ENCODE measurements around the gene MFAP2.

The MFAP2 gene

GRCh38 chr1:16998589-16998988 lies 18.2 kb upstream of the MFAP2 start:
- DNase-seq, result no peak
- in situ Hi-C loops (cut with HindIII; ENCODE audit: low pct_ligation_motif_present, low sequenced_read_pairs), result no loop called here
- Histone ChIP-seq H3K27me3 (replicated peaks) (no peaks in the 10 kb centered on the region), H3K27ac (no peak overlapping the region), H3K36me3 (replicated peaks) (peaks cover 38% of the 10 kb centered on the region), H3K4me3 (ENCODE audit: low read depth, low read length) (no peak overlapping the region)
- TF ChIP-seq CTCF (IDR thresholded peaks at IDR 0.05; ENCODE audit: low read depth, low read length, missing control alignments), result no peak

- no peak for DNase-seq
- H3K4me3 ChIP-seq (ENCODE audit: low read depth, low read length), result no peak overlapping the region
- no peaks in the 10 kb centered on the region for H3K27me3 ChIP-seq (replicated peaks)
- peaks cover 26% of the 10 kb centered on the region for H3K36me3 ChIP-seq (replicated peaks)
- no peak for TF ChIP-seq CTCF (IDR thresholded peaks at IDR 0.05; ENCODE audit: low read depth, low read length, missing control alignments)
- in situ Hi-C loops (cut with HindIII; ENCODE audit: low pct_ligation_motif_present, low sequenced_read_pairs), result no loop called here
- H3K27ac ChIP-seq, result no peak overlapping the region
Observed at GRCh38 chr1:16996845-16997244, 16.4 kb upstream of the MFAP2 start.

- Histone ChIP-seq H3K27me3 (replicated peaks) (no peaks in the 10 kb centered on the region), H3K36me3 (replicated peaks) (peaks cover 21% of the 10 kb centered on the region), H3K27ac (no peak overlapping the region), H3K4me3 (ENCODE audit: low read depth, low read length) (no peak overlapping the region)
- in situ Hi-C loops (cut with HindIII; ENCODE audit: low pct_ligation_motif_present, low sequenced_read_pairs), result no loop called here
- no peak for DNase-seq
- no peak for TF ChIP-seq CTCF (IDR thresholded peaks at IDR 0.05; ENCODE audit: low read depth, low read length, missing control alignments)
Observed at GRCh38 chr1:16993521-16994038, 13.2 kb upstream of the MFAP2 start.

GRCh38 chr1:16992675-16993074 lies 12.3 kb upstream of the MFAP2 start:
- no peak overlapping the region for H3K27ac ChIP-seq
- no peak for DNase-seq
- no peaks in the 10 kb centered on the region for H3K27me3 ChIP-seq (replicated peaks)
- H3K36me3 ChIP-seq (replicated peaks), result peaks cover 22% of the 10 kb centered on the region
- no peak for TF ChIP-seq CTCF (IDR thresholded peaks at IDR 0.05; ENCODE audit: low read depth, low read length, missing control alignments)
- in situ Hi-C loops (cut with HindIII; ENCODE audit: low pct_ligation_motif_present, low sequenced_read_pairs), result no loop called here
- no peak overlapping the region for H3K4me3 ChIP-seq (ENCODE audit: low read depth, low read length)

GRCh38 chr1:16992102-16992501 lies 11.7 kb upstream of the MFAP2 start:
- Histone ChIP-seq H3K36me3 (replicated peaks) (peaks cover 22% of the 10 kb centered on the region), H3K27ac (no peak overlapping the region), H3K4me3 (ENCODE audit: low read depth, low read length) (no peak overlapping the region), H3K27me3 (replicated peaks) (no peaks in the 10 kb centered on the region)
- in situ Hi-C loops (cut with HindIII; ENCODE audit: low pct_ligation_motif_present, low sequenced_read_pairs), result no loop called here
- no peak for TF ChIP-seq CTCF (IDR thresholded peaks at IDR 0.05; ENCODE audit: low read depth, low read length, missing control alignments)
- DNase-seq, result no peak

- Histone ChIP-seq H3K4me3 (ENCODE audit: low read depth, low read length) (no peak overlapping the region), H3K27ac (no peak overlapping the region), H3K36me3 (replicated peaks) (peaks cover 18% of the 10 kb centered on the region), H3K27me3 (replicated peaks) (no peaks in the 10 kb centered on the region)
- no peak for DNase-seq
- TF ChIP-seq CTCF (IDR thresholded peaks at IDR 0.05; ENCODE audit: low read depth, low read length, missing control alignments), result no peak
- in situ Hi-C loops (cut with HindIII; ENCODE audit: low pct_ligation_motif_present, low sequenced_read_pairs), result no loop called here
Observed at GRCh38 chr1:16991571-16991970, 11.2 kb upstream of the MFAP2 start.

All from brain microvascular endothelial cell (primary cell).